Transverse colon (tissue), 3 donors: Measurements from ENCODE around the gene BBS12.

Experiments
- POLR2A ChIP-seq: fragments of 450-650 bp; IDR thresholded peaks from one replicate; pipeline ENCODE4 v1.6.1; 2016; ENCODE audit warnings: antibody characterized with exemption, mild to moderate bottlenecking, moderate library complexity
- TF ChIP-seq, protein P1 (sequence below), 5 experiments: fragments of 200-600 bp in 3 of 5; fragments of 450-650 bp in 2 of 5; sonication (generic) in 3 of 5; IDR thresholded peaks; 1 replicate in 2 of 5; 2 replicates in 3 of 5; pipeline ENCODE4 v1.5.1; 2016 to 2017; ENCODE audit warnings: antibody characterized with exemption in 5 of 5, inconsistent platforms in 3 of 5, mild to moderate bottlenecking in 2 of 5, moderate library complexity in 1 of 5

DNA sequence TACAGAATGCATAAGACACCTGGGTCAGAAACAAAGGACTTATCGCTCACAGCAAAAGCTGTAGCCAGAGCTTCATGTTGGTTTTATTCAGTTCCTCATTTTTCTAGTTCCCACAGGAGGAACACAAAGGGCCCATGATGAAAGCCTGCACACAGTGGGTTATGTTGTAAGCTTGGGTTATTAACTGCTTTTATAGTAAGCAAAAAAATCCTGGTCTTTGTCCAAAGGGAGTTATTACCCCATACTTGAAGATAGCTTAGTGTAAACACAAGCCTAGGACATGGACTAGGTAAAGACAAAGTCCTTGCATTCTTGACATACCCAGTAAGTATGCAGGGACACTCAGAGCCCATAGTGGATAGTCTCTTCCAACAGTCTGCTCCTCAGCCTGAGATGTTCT is 11.7 kb downstream of the BBS12 start:
- TF ChIP-seq, protein P1, sequence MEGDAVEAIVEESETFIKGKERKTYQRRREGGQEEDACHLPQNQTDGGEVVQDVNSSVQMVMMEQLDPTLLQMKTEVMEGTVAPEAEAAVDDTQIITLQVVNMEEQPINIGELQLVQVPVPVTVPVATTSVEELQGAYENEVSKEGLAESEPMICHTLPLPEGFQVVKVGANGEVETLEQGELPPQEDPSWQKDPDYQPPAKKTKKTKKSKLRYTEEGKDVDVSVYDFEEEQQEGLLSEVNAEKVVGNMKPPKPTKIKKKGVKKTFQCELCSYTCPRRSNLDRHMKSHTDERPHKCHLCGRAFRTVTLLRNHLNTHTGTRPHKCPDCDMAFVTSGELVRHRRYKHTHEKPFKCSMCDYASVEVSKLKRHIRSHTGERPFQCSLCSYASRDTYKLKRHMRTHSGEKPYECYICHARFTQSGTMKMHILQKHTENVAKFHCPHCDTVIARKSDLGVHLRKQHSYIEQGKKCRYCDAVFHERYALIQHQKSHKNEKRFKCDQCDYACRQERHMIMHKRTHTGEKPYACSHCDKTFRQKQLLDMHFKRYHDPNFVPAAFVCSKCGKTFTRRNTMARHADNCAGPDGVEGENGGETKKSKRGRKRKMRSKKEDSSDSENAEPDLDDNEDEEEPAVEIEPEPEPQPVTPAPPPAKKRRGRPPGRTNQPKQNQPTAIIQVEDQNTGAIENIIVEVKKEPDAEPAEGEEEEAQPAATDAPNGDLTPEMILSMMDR (IDR thresholded peaks at IDR 0.05): no peak
- no peak for TF ChIP-seq POLR2A
